Fibroblast of skin of left biceps (primary cell): Measurements from ENCODE around the gene CBLB.

Experiments used
- DNase-seq, 2 experiments: peaks; one replicate each; pipeline ENCODE4 v3.0.0-alpha.2; 2013; ENCODE audit warnings: low read depth in 2 of 2

The CBLB gene

GRCh38 chr3:105688821-105689220 is 180.0 kb downstream of the CBLB start:
- DNase-seq: no peak

- DNase-seq: no peak
These were observed 182.4 kb downstream of the CBLB start for GRCh38 chr3:105686278-105686897.

GRCh38 chr3:105679951-105680350 is 188.9 kb downstream of the CBLB start:
- DNase-seq: no peak

GRCh38 chr3:105678017-105678416 is 190.8 kb downstream of the CBLB start:
- DNase-seq: no peak

GRCh38 chr3:105676621-105677300 is 192.1 kb downstream of the CBLB start:
- DNase-seq: no peak

- DNase-seq: no peak
These were observed 194.3 kb downstream of the CBLB start for GRCh38 chr3:105674437-105675065.

GRCh38 chr3:105672996-105673395 is 195.8 kb downstream of the CBLB start:
- no peak for DNase-seq

- no peak for DNase-seq
These were observed 206.5 kb downstream of the CBLB start for GRCh38 chr3:105662306-105662705.

GRCh38 chr3:105661461-105661860 is 207.4 kb downstream of the CBLB start:
- DNase-seq: no peak

- DNase-seq: no peak
These were observed 211.9 kb downstream of the CBLB start for GRCh38 chr3:105656651-105657504.

- DNase-seq: no peak
These were observed 214.9 kb downstream of the CBLB start for GRCh38 chr3:105653868-105654267.

- no peak for DNase-seq
These were observed 215.6 kb downstream of the CBLB start for GRCh38 chr3:105653166-105653565.

- no peak for DNase-seq
These were observed 219.3 kb downstream of the CBLB start for GRCh38 chr3:105649480-105649879.

- DNase-seq: peak; percentile 59 to 71
These were observed 221.8 kb downstream of the CBLB start for GRCh38 chr3:105647047-105647446.

GRCh38 chr3:105639131-105639530 is 229.7 kb downstream of the CBLB start:
- no peak for DNase-seq

GRCh38 chr3:105634708-105635107 is 234.1 kb downstream of the CBLB start:
- DNase-seq: no peak

- DNase-seq: no peak
These were observed 239.1 kb downstream of the CBLB start for GRCh38 chr3:105629718-105630117.

- no peak for DNase-seq
These were observed 242.1 kb downstream of the CBLB start for GRCh38 chr3:105626739-105627138.

GRCh38 chr3:105622169-105622568 is 246.6 kb downstream of the CBLB start:
- no peak for DNase-seq

GRCh38 chr3:105620236-105620635 is 248.6 kb downstream of the CBLB start:
- no peak for DNase-seq

GRCh38 chr3:105619651-105620050 is 249.2 kb downstream of the CBLB start:
- DNase-seq: no peak

GRCh38 chr3:105618556-105618955 is 250.3 kb downstream of the CBLB start:
- no peak for DNase-seq
